DOHH2 (cell line): ENCODE results near the gene SMAD2.

Experiments used
- H3F3A ChIP-seq: fragments of 200-600 bp; sonication (generic), shearing (Covaris generic); 2 replicates; pipeline ENCODE4 v1.6.0; 2016; ENCODE audit warnings: antibody characterized with exemption, mild to moderate bottlenecking; ENCODE audit not compliant: control insufficient read depth, insufficient read depth
- H3K27ac ChIP-seq: fragments of 200-600 bp; sonication (generic); 2 replicates; pipeline ENCODE4 v1.5.1; 2014; ENCODE audit warnings: low read depth, mild to moderate bottlenecking, low read length, moderate library complexity
- H3K27me3 ChIP-seq: fragments of 200-600 bp; sonication (generic); 2 replicates; pipeline ENCODE4 v1.6.1; 2014; ENCODE audit warnings: mild to moderate bottlenecking, low read length, mixed read lengths; ENCODE audit not compliant: control insufficient read depth
- H3K36me3 ChIP-seq: fragments of 200-600 bp; sonication (generic); 2 replicates; pipeline ENCODE4 v1.6.1; 2014; ENCODE audit warnings: mild to moderate bottlenecking, low read length, moderate library complexity, mixed read lengths; ENCODE audit not compliant: control insufficient read depth
- H3K4me1 ChIP-seq: fragments of 200-600 bp; sonication (generic); 2 replicates; pipeline ENCODE4 v1.6.1; 2014; ENCODE audit warnings: mild to moderate bottlenecking, low read length, mixed read lengths; ENCODE audit not compliant: control insufficient read depth
- H3K4me2 ChIP-seq: fragments of 200-600 bp; sonication (generic); 2 replicates; pipeline ENCODE4 v1.6.0; 2014; ENCODE audit warnings: mild to moderate bottlenecking, low read length, moderate library complexity
- H3K4me3 ChIP-seq: fragments of 200-600 bp; sonication (generic); 2 replicates; pipeline ENCODE4 v1.5.1; 2014; ENCODE audit warnings: mild to moderate bottlenecking, low read length, mixed read lengths
- H3K79me2 ChIP-seq: fragments of 200-600 bp; sonication (generic); 2 replicates; pipeline ENCODE4 v1.6.1; 2014; ENCODE audit warnings: mild to moderate bottlenecking, low read length, mixed read lengths; ENCODE audit not compliant: control insufficient read depth
- H3K9me2 ChIP-seq: fragments of 200-600 bp; sonication (generic); replicated peaks from 2 replicates; pipeline ENCODE4 v1.6.1; 2014; ENCODE audit warnings: mild to moderate bottlenecking, low read length, mixed read lengths; ENCODE audit not compliant: control insufficient read depth
- H3K9me3 ChIP-seq: fragments of 200-600 bp; sonication (generic); 2 replicates; pipeline ENCODE4 v1.6.1; 2014; ENCODE audit warnings: antibody characterized with exemption, low read length, mixed read lengths; ENCODE audit not compliant: control insufficient read depth, insufficient read depth
- H4K20me1 ChIP-seq: fragments of 200-600 bp; sonication (generic); 2 replicates; pipeline ENCODE4 v1.6.0; 2014; ENCODE audit warnings: low read depth, mild to moderate bottlenecking, antibody characterized with exemption, low read length, moderate library complexity; ENCODE audit not compliant: control insufficient read depth, insufficient read depth
- CTCF ChIP-seq: fragments of 200-600 bp; sonication (generic); IDR thresholded peaks from one replicate; pipeline ENCODE4 v1.5.1; 2014; ENCODE audit warnings: antibody characterized with exemption, mild to moderate bottlenecking, low read depth, low read length; ENCODE audit not compliant: poor library complexity, severe bottlenecking
- EZH2phosphoT487 ChIP-seq: fragments of 200-600 bp; sonication (generic); IDR thresholded peaks from 2 replicates; pipeline ENCODE4 v1.6.1; 2017; ENCODE audit warnings: borderline replicate concordance, mild to moderate bottlenecking, antibody characterized with exemption, low read length, moderate library complexity, mixed read lengths

SMAD2 gene

GRCh38 chr18:47901624-47902362 lies 28.7 kb downstream of the SMAD2 start:
- Histone ChIP-seq H3K36me3 (peaks cover 20% of the 10 kb centered on the region), H3K27ac (peak overlapping the region; percentile 52), H3F3A (peaks cover 6% of the 10 kb centered on the region; the same call in 1 of the 2 replicates), H3K79me2 (peaks cover 99% of the 10 kb centered on the region), H4K20me1 (0 out of 2 replicates have a peak, but pooled peaks cover 9% of the 10 kb centered on the region), H3K27me3 (no peaks in the 10 kb centered on the region), H3K4me3 (peak overlapping the region; percentile 48), H3K9me3 (peaks cover 11% of the 10 kb centered on the region), H3K4me2 (peak overlapping the region; percentile 66), H3K4me1 (peaks cover 43% of the 10 kb centered on the region), H3K9me2 (no peaks in the 10 kb centered on the region)
- TF ChIP-seq EZH2phosphoT487 (no peak), CTCF (no peak)

GRCh38 chr18:47899107-47899840 lies 31.2 kb downstream of the SMAD2 start:
- Histone ChIP-seq H3K36me3 (peaks cover 35% of the 10 kb centered on the region), H3F3A (peaks cover 6% of the 10 kb centered on the region; the same call in 1 of the 2 replicates), H3K9me2 (no peaks in the 10 kb centered on the region), H3K27ac (no peak overlapping the region), H3K27me3 (no peaks in the 10 kb centered on the region), H3K4me3 (no peak overlapping the region), H3K9me3 (peaks cover 2% of the 10 kb centered on the region; the same call in 1 of the 2 replicates), H3K79me2 (peaks cover 98% of the 10 kb centered on the region), H4K20me1 (0 out of 2 replicates have a peak, but pooled peaks cover 9% of the 10 kb centered on the region), H3K4me1 (peaks cover 35% of the 10 kb centered on the region), H3K4me2 (no peak overlapping the region)
- no peak for TF ChIP-seq CTCF

DNA sequence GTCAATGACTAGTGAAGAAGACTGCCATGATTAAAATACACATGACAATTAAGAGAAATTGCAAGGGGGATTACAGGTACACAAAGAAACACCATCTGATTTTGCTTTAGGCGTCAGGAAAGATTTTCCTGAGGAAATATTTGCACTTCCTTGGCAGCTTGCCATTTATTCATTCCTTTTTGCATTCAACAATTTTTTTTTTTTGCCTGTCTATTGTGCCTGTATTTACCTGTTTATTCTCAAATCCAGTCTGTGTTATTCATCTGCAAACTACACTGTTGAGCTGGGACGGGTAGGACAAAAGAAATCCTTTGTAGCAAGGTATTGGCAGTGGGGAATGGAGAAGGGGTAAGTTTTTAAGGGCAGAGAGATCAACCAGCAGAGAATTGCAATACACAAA lies 31.8 kb downstream of the SMAD2 start:
- Histone ChIP-seq H3K4me2 (no peak overlapping the region), H4K20me1 (0 out of 2 replicates have a peak, but pooled peaks cover 9% of the 10 kb centered on the region), H3K4me1 (peaks cover 29% of the 10 kb centered on the region), H3K9me3 (no peaks in the 10 kb centered on the region), H3K4me3 (no peak overlapping the region), H3K9me2 (no peaks in the 10 kb centered on the region), H3K36me3 (peaks cover 41% of the 10 kb centered on the region), H3K27me3 (no peaks in the 10 kb centered on the region), H3K27ac (no peak overlapping the region), H3F3A (peaks cover 6% of the 10 kb centered on the region; the same call in 1 of the 2 replicates), H3K79me2 (peaks cover 98% of the 10 kb centered on the region)
- TF ChIP-seq EZH2phosphoT487 (no peak), CTCF (no peak)
